Measurements from ENCODE around the gene ADGRG2. TPM values are rescaled to one million over a fixed set of nuclear protein-coding genes. Genes with fewer than 3 reads are reported as not detected.
A peak's percentile ranks its signal among the peaks of the same experiment; 100 is the strongest.

Gene ADGRG2
- total RNA-seq = 2.4 TPM

GRCh38 chrX:19121898-19122640 is at the start of gene ADGRG2:
Gene ADGRG2, minus strand, starts transcription at chrX:19122468. Its CDS starts 53,634 bp downstream, at chrX:19068834.
- FAIRE-seq (no peak), DNase-seq (ENCODE audit: low spot score in 2 of 2) (peak; percentile 24 to 29)

GRCh38 chrX:19168609-19169008 is 46.3 kb upstream of the ADGRG2 start:
- no peak for DNase-seq (ENCODE audit: low spot score in 2 of 2)
- FAIRE-seq = no peak

- DNase-seq (ENCODE audit: low spot score in 2 of 2) = no peak
- no peak for FAIRE-seq
These were observed 40.6 kb upstream of the ADGRG2 start for GRCh38 chrX:19162851-19163250.

GRCh38 chrX:19156186-19156585 is 33.9 kb upstream of the ADGRG2 start:
- FAIRE-seq (no peak), DNase-seq (ENCODE audit: low spot score in 2 of 2) (no peak)

- FAIRE-seq (no peak), DNase-seq (ENCODE audit: low spot score in 2 of 2) (no peak)
These were observed 30.5 kb upstream of the ADGRG2 start for GRCh38 chrX:19152762-19153161.

- FAIRE-seq (no peak), DNase-seq (ENCODE audit: low spot score in 2 of 2) (no peak)
These were observed 14.8 kb upstream of the ADGRG2 start for GRCh38 chrX:19137067-19137466.

GRCh38 chrX:19133784-19134183 is 11.5 kb upstream of the ADGRG2 start:
- FAIRE-seq (no peak), DNase-seq (ENCODE audit: low spot score in 2 of 2) (no peak)

- FAIRE-seq (no peak), DNase-seq (ENCODE audit: low spot score in 2 of 2) (no peak)
These were observed 11.0 kb upstream of the ADGRG2 start for GRCh38 chrX:19133231-19133630.

GRCh38 chrX:19130628-19131027 is 8.4 kb upstream of the ADGRG2 start:
- DNase-seq (ENCODE audit: low spot score in 2 of 2) (no peak), FAIRE-seq (no peak)

GRCh38 chrX:19129694-19130093 is 7.4 kb upstream of the ADGRG2 start:
- no peak for FAIRE-seq
- no peak for DNase-seq (ENCODE audit: low spot score in 2 of 2)

- DNase-seq (ENCODE audit: low spot score in 2 of 2) (no peak), FAIRE-seq (no peak)
These were observed 5.4 kb upstream of the ADGRG2 start for GRCh38 chrX:19127649-19128168.

- FAIRE-seq (no peak), DNase-seq (ENCODE audit: low spot score in 2 of 2) (no peak)
These were observed 357 bp upstream of the ADGRG2 start for GRCh38 chrX:19122641-19123009.

- no peak for FAIRE-seq
These were observed 802 bp downstream of the ADGRG2 start for GRCh38 chrX:19121466-19121865.

GRCh38 chrX:19110642-19111041 is 11.6 kb downstream of the ADGRG2 start:
- FAIRE-seq (no peak), DNase-seq (ENCODE audit: low spot score in 2 of 2) (no peak)

More at GRCh38 chrX:19121466-19121865, 802 bp downstream of the ADGRG2 start:
- DNase-seq (ENCODE audit: low spot score in 2 of 2) = no peak

- DNase-seq (ENCODE audit: low spot score in 2 of 2) = no peak
- no peak for FAIRE-seq
These were observed 15.2 kb downstream of the ADGRG2 start for GRCh38 chrX:19107035-19107434.

GRCh38 chrX:19100586-19100985 is 21.7 kb downstream of the ADGRG2 start:
- no peak for FAIRE-seq
- no peak for DNase-seq (ENCODE audit: low spot score in 2 of 2)

GRCh38 chrX:19097553-19098283 is 24.6 kb downstream of the ADGRG2 start:
- DNase-seq (ENCODE audit: low spot score in 2 of 2) = no peak
- no peak for FAIRE-seq

GRCh38 chrX:19096586-19096985 is 25.7 kb downstream of the ADGRG2 start:
- FAIRE-seq (no peak), DNase-seq (ENCODE audit: low spot score in 2 of 2) (no peak)

- FAIRE-seq = no peak
- DNase-seq (ENCODE audit: low spot score in 2 of 2) = no peak
These were observed 27.6 kb downstream of the ADGRG2 start for GRCh38 chrX:19094654-19095053.

- no peak for DNase-seq (ENCODE audit: low spot score in 2 of 2)
- no peak for FAIRE-seq
These were observed 30.7 kb downstream of the ADGRG2 start for GRCh38 chrX:19091596-19091995.

GRCh38 chrX:19089555-19090040 is 32.7 kb downstream of the ADGRG2 start:
- no peak for FAIRE-seq
- no peak for DNase-seq (ENCODE audit: low spot score in 2 of 2)

Data from frontal cortex (tissue), 4 donors.